ENCODE measurements around the gene PYGB.

- TF ChIP-seq POLR2AphosphoS5 (IDR thresholded peaks at IDR 0.05; ENCODE audit: low read depth, low read length) (no peak), TAF1 (IDR thresholded peaks at IDR 0.05; ENCODE audit: low read depth, low read length) (no peak), POLR2A (IDR thresholded peaks at IDR 0.05; ENCODE audit: low read depth, low read length) (no peak)
Measured at GRCh38 chr20:25248786-25249172, 894 bp downstream of the PYGB start.
